A549 (cell line): ENCODE measurements around the gene HPD.

Experiments
- EP300 ChIP-seq, 2 experiments: fragments of >200 bp; sonication (Bioruptor Twin); formaldehyde crosslinking; IDR thresholded peaks; 2 replicates in 1 of 2; 3 replicates in 1 of 2; pipeline ENCODE4 v1.6.1; 2016 to 2017
- HOXA7 ChIP-seq: fragments of 250-450 bp; sonication (Bioruptor Pico); IDR thresholded peaks from 2 replicates; pipeline ENCODE4 v1.5.0; 2020; ENCODE audit warnings: mild to moderate bottlenecking, moderate library complexity
- JUN ChIP-seq, 2 experiments: fragments of >200 bp; sonication (Bioruptor Twin); formaldehyde crosslinking; IDR thresholded peaks; 2 replicates in 1 of 2; 3 replicates in 1 of 2; pipeline ENCODE4 v1.6.1; 2016 to 2017
- JUNB ChIP-seq: fragments of >200 bp; sonication (Bioruptor Twin); formaldehyde crosslinking; IDR thresholded peaks from 2 replicates; pipeline ENCODE4 v1.6.1; 2016
- MAFK ChIP-seq: fragments of 450-650 bp; IDR thresholded peaks from 2 replicates; pipeline ENCODE4 v1.6.1; 2014; ENCODE audit not compliant: partially characterized antibody
- MYC ChIP-seq: IDR thresholded peaks from 2 replicates; pipeline ENCODE4 v1.6.1; 2012; ENCODE audit warnings: mild to moderate bottlenecking, inconsistent platforms, low read length, improper control_type of control experiment, borderline replicate concordance
- POLR2A ChIP-seq: IDR thresholded peaks from 2 replicates; pipeline ENCODE4 v1.6.1; 2012; ENCODE audit warnings: mild to moderate bottlenecking, low read length
- SREBF2 ChIP-seq: fragments of 450-650 bp; IDR thresholded peaks from 2 replicates; pipeline ENCODE4 v1.6.1; 2014; ENCODE audit warnings: mild to moderate bottlenecking, moderate library complexity
- TP53 ChIP-seq: fragments of 250-450 bp; sonication (Bioruptor Pico); IDR thresholded peaks from 2 replicates; pipeline ENCODE4 v1.5.0; 2021; ENCODE audit warnings: mild to moderate bottlenecking, moderate library complexity
- TF ChIP-seq, protein P1 (sequence below): IDR thresholded peaks from 2 replicates; pipeline ENCODE4 v1.6.1; 2012; ENCODE audit warnings: low read depth, borderline replicate concordance
- TF ChIP-seq, protein P2 (sequence below): fragments of >200 bp; sonication (Bioruptor Twin); formaldehyde crosslinking; IDR thresholded peaks from 3 replicates; pipeline ENCODE4 v1.5.1; 2016
- TF ChIP-seq, protein P3 (sequence below): IDR thresholded peaks from 2 replicates; pipeline ENCODE4 v1.6.1; 2012

DNA sequence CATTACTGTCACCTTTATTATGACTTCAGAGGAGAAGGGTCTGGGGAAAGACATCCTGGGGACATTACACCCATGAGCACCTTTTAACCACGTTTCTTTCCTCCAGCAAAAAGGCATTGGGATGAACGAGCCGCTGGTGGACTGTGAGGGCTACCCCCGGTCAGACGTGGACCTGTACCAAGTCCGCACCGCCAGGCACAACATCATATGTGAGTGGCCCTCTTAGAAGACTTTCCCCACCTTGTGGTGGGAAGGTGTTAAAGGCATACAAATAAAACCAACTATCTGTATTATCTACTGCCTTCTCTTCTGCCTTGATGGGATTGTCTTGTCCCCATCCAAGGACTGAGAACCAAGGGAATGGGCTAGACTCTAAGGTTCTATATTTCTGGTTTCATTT, 36.0 kb upstream of the HPD start:
- TF ChIP-seq, protein P1, sequence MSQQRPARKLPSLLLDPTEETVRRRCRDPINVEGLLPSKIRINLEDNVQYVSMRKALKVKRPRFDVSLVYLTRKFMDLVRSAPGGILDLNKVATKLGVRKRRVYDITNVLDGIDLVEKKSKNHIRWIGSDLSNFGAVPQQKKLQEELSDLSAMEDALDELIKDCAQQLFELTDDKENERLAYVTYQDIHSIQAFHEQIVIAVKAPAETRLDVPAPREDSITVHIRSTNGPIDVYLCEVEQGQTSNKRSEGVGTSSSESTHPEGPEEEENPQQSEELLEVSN: no peak
- TF ChIP-seq, protein P2, sequence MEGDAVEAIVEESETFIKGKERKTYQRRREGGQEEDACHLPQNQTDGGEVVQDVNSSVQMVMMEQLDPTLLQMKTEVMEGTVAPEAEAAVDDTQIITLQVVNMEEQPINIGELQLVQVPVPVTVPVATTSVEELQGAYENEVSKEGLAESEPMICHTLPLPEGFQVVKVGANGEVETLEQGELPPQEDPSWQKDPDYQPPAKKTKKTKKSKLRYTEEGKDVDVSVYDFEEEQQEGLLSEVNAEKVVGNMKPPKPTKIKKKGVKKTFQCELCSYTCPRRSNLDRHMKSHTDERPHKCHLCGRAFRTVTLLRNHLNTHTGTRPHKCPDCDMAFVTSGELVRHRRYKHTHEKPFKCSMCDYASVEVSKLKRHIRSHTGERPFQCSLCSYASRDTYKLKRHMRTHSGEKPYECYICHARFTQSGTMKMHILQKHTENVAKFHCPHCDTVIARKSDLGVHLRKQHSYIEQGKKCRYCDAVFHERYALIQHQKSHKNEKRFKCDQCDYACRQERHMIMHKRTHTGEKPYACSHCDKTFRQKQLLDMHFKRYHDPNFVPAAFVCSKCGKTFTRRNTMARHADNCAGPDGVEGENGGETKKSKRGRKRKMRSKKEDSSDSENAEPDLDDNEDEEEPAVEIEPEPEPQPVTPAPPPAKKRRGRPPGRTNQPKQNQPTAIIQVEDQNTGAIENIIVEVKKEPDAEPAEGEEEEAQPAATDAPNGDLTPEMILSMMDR: peak; percentile 37
- TF ChIP-seq EP300 (IDR thresholded peaks at IDR 0.05) (no peak), POLR2A (no peak), HOXA7 (CRISPR knock-in tag) (no peak), JUNB (no peak), SREBF2 (no peak), MAFK (no peak), JUN (IDR thresholded peaks at IDR 0.05) (no peak), MYC (no peak), TP53 (CRISPR knock-in tag) (no peak)
- TF ChIP-seq, protein P3, sequence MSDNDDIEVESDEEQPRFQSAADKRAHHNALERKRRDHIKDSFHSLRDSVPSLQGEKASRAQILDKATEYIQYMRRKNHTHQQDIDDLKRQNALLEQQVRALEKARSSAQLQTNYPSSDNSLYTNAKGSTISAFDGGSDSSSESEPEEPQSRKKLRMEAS: no peak
